ENCODE data around the gene RNF167. TPM values are rescaled to one million over a fixed set of nuclear protein-coding genes. Genes with fewer than 3 reads are reported as not detected.

The RNF167 gene
- total RNA-seq, 4 donors from 2014 or later: 42.3 to 57.4 (median 54.2) TPM

GRCh38 chr17:4940555-4941318 is 669 bp downstream of the RNF167 start:
- 0 to 2% methylated on average over 9 to 15 of the region's 29 CpGs for WGBS, 2 donors
- intact Hi-C loops (cut with DNase I): no loop called here
- Histone ChIP-seq H3K27me3 (no peaks in the 10 kb centered on the region), H3K4me1 (peaks cover 46 to 75% (median 48%) of the 10 kb centered on the region in 3 donors), H3K36me3 (peaks cover 18 to 71% (median 23%) of the 10 kb centered on the region in 3 donors), H3K27ac (peak overlapping the region; percentile 89 to 97 (median 94)), H3K9me3 (no peaks in the 10 kb centered on the region), H3K4me3 (peak overlapping the region; percentile 64 to 75 (median 72))
- TF ChIP-seq POLR2A (IDR thresholded peaks at IDR 0.05): no peak
- no peak for TF ChIP-seq CTCF (IDR thresholded peaks at IDR 0.05)
- DNase-seq: no peak

- TF ChIP-seq CTCF (IDR thresholded peaks at IDR 0.05) (no peak), POLR2A (IDR thresholded peaks at IDR 0.05) (no peak)
- Histone ChIP-seq H3K9me3 (no peaks in the 10 kb centered on the region), H3K27ac (peak overlapping the region; percentile 89 to 97 (median 94)), H3K4me3 (peak overlapping the region; percentile 64 to 75 (median 72)), H3K36me3 (peaks cover 17 to 71% (median 23%) of the 10 kb centered on the region in 3 donors), H3K4me1 (peaks cover 51 to 80% (median 52%) of the 10 kb centered on the region in 3 donors), H3K27me3 (no peaks in the 10 kb centered on the region)
- WGBS, 2 donors: 30 to 37% methylated on average over 4 of the region's 4 CpGs
- DNase-seq: no peak
- intact Hi-C loops (cut with DNase I): no loop called here
Measured at GRCh38 chr17:4941319-4941610, 1.2 kb downstream of the RNF167 start.

GRCh38 chr17:4942760-4943508 is 2.9 kb downstream of the RNF167 start:
- 64 to 73% methylated on average over 8 to 12 of the region's 13 CpGs for WGBS, 2 donors
- TF ChIP-seq CTCF (IDR thresholded peaks at IDR 0.05) (no peak), POLR2A (IDR thresholded peaks at IDR 0.05) (no peak)
- Histone ChIP-seq H3K4me1 (peaks cover 57 to 88% (median 58%) of the 10 kb centered on the region in 3 donors), H3K36me3 (peaks cover 9 to 66% (median 17%) of the 10 kb centered on the region in 3 donors), H3K27me3 (no peaks in the 10 kb centered on the region), H3K27ac (peak overlapping the region in 2 of 4 donors; percentile 12 to 100), H3K4me3 (no peak overlapping the region), H3K9me3 (no peaks in the 10 kb centered on the region)
- intact Hi-C loops (cut with DNase I): no loop called here
- DNase-seq: no peak

- H3K9me3 ChIP-seq: no peaks in the 10 kb centered on the region
- no peaks in the 10 kb centered on the region for H3K27me3 ChIP-seq
- peak overlapping the region in 2 of 4 donors; percentile 91 to 96 for H3K4me3 ChIP-seq
- H3K36me3 ChIP-seq: peaks cover 4 to 59% (median 14%) of the 10 kb centered on the region in 3 donors
- peak overlapping the region; percentile 97 to 100 (median 98) for H3K27ac ChIP-seq
- no peak for DNase-seq
- peaks cover 45 to 82% (median 45%) of the 10 kb centered on the region in 3 donors for H3K4me1 ChIP-seq
- intact Hi-C loops (cut with DNase I): no loop called here
- 11 to 34% methylated on average over 3 of the region's 3 CpGs for WGBS, 2 donors
- no peak for TF ChIP-seq CTCF (IDR thresholded peaks at IDR 0.05)
- TF ChIP-seq POLR2A (IDR thresholded peaks at IDR 0.05): no peak
Measured at GRCh38 chr17:4944163-4944553, 4.1 kb downstream of the RNF167 start.

All from esophagus squamous epithelium (tissue), 5 donors.